NT2/D1 (cell line): Measurements from ENCODE around the gene PPM1H.
A peak's percentile ranks its signal among the peaks of the same experiment; 100 is the strongest.

ENCODE experiments used
- DNase-seq: peaks from one replicate; pipeline ENCODE4 v3.0.0-alpha.2; 2011; ENCODE audit warnings: low read depth, low spot score
- H3K27me3 ChIP-seq: 2 replicates; pipeline ENCODE4 v1.6.0; 2011; ENCODE audit warnings: mild to moderate bottlenecking; ENCODE audit not compliant: insufficient read length, insufficient read depth
- H3K36me3 ChIP-seq: 2 replicates; pipeline ENCODE4 v1.6.1; 2011; ENCODE audit warnings: mild to moderate bottlenecking, low read length, mixed read lengths; ENCODE audit not compliant: insufficient read depth, insufficient read length
- H3K4me1 ChIP-seq: 2 replicates; pipeline ENCODE4 v1.5.1; 2011; ENCODE audit not compliant: insufficient read depth, insufficient read length
- H3K4me3 ChIP-seq: 2 replicates; pipeline ENCODE4 v1.5.1; 2011; ENCODE audit warnings: low read depth; ENCODE audit not compliant: insufficient read length
- H3K9ac ChIP-seq: 2 replicates; pipeline ENCODE4 v1.6.0; 2011; ENCODE audit warnings: low read depth; ENCODE audit not compliant: insufficient read length
- H3K9me3 ChIP-seq: 2 replicates; pipeline ENCODE4 v1.5.1; 2011; ENCODE audit warnings: mild to moderate bottlenecking, low read length; ENCODE audit not compliant: insufficient read depth
- SUZ12 ChIP-seq: IDR thresholded peaks from 2 replicates; pipeline ENCODE4 v1.6.1; 2011; ENCODE audit not compliant: insufficient read length, insufficient read depth; ENCODE audit errors: extremely low read depth
- YY1 ChIP-seq: IDR thresholded peaks from 2 replicates; pipeline ENCODE4 v1.6.1; 2011; ENCODE audit not compliant: insufficient read length, insufficient read depth
- ZNF274 ChIP-seq: IDR thresholded peaks from 2 replicates; pipeline ENCODE4 v1.6.1; 2011; ENCODE audit warnings: mild to moderate bottlenecking, low read depth, low read length

Gene PPM1H

GRCh38 chr12:62744551-62744950, 190.4 kb downstream of the PPM1H start:
- H3K9ac ChIP-seq = peak overlapping the region; percentile 8
- DNase-seq = no peak
- TF ChIP-seq SUZ12 (no peak), ZNF274 (no peak), YY1 (no peak)
- H3K27me3 ChIP-seq = no peaks in the 10 kb centered on the region
- no peaks in the 10 kb centered on the region for H3K36me3 ChIP-seq
- no peaks in the 10 kb centered on the region for H3K4me1 ChIP-seq
- no peak overlapping the region for H3K4me3 ChIP-seq
- no peaks in the 10 kb centered on the region for H3K9me3 ChIP-seq

GRCh38 chr12:62739266-62740015, 195.5 kb downstream of the PPM1H start:
- no peaks in the 10 kb centered on the region for H3K27me3 ChIP-seq
- TF ChIP-seq YY1 (no peak), ZNF274 (no peak), SUZ12 (no peak)
- no peak overlapping the region for H3K4me3 ChIP-seq
- H3K36me3 ChIP-seq = peaks cover 4% of the 10 kb centered on the region
- no peaks in the 10 kb centered on the region for H3K9me3 ChIP-seq
- H3K9ac ChIP-seq = no peak overlapping the region
- H3K4me1 ChIP-seq = no peaks in the 10 kb centered on the region
- DNase-seq = no peak

- no peak for DNase-seq
- H3K9ac ChIP-seq = no peak overlapping the region
- H3K27me3 ChIP-seq = no peaks in the 10 kb centered on the region
- no peaks in the 10 kb centered on the region for H3K4me1 ChIP-seq
- peaks cover 4% of the 10 kb centered on the region for H3K36me3 ChIP-seq
- H3K9me3 ChIP-seq = no peaks in the 10 kb centered on the region
- TF ChIP-seq SUZ12 (no peak), ZNF274 (no peak), YY1 (no peak)
- H3K4me3 ChIP-seq = no peak overlapping the region
Measured at GRCh38 chr12:62738616-62739015, 196.3 kb downstream of the PPM1H start.

- TF ChIP-seq SUZ12 (no peak), ZNF274 (no peak), YY1 (no peak)
Measured at GRCh38 chr12:62738105-62738504, 196.8 kb downstream of the PPM1H start.

DNA sequence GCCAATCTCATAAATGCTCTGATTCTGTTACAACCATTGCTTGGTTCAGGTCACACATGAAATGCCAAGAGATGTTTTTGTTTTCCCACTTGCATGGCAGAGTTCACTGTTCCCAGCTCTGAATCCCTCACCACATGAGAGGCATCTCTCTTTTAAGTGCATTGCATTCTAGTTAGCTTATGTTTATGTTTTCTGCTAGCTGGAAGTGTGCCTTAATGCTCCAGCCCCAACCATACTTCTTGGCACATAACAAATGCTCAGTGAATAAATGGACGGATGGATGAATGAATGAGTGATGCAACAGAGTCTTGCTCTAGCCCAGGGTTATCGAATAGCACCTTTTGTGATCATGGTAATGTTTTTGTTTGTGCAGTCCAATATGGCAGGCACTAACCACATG, 197.3 kb downstream of the PPM1H start:
- H3K36me3 ChIP-seq = peaks cover 4% of the 10 kb centered on the region
- DNase-seq = no peak
- H3K4me3 ChIP-seq = no peak overlapping the region
- TF ChIP-seq ZNF274 = no peak
- TF ChIP-seq SUZ12 = no peak
- no peak for TF ChIP-seq YY1
- H3K9me3 ChIP-seq = no peaks in the 10 kb centered on the region
- H3K27me3 ChIP-seq = no peaks in the 10 kb centered on the region
- H3K9ac ChIP-seq = no peak overlapping the region
- no peaks in the 10 kb centered on the region for H3K4me1 ChIP-seq

More at GRCh38 chr12:62738105-62738504, 196.8 kb downstream of the PPM1H start:
- no peak overlapping the region for H3K9ac ChIP-seq
- H3K4me3 ChIP-seq = no peak overlapping the region
- no peaks in the 10 kb centered on the region for H3K27me3 ChIP-seq
- H3K36me3 ChIP-seq = peaks cover 4% of the 10 kb centered on the region
- no peaks in the 10 kb centered on the region for H3K4me1 ChIP-seq
- H3K9me3 ChIP-seq = no peaks in the 10 kb centered on the region
- no peak for DNase-seq

- no peaks in the 10 kb centered on the region for H3K9me3 ChIP-seq
- no peak for DNase-seq
- H3K36me3 ChIP-seq = peaks cover 4% of the 10 kb centered on the region
- TF ChIP-seq YY1 (no peak), SUZ12 (no peak), ZNF274 (no peak)
- H3K27me3 ChIP-seq = no peaks in the 10 kb centered on the region
- H3K4me3 ChIP-seq = no peak overlapping the region
- no peak overlapping the region for H3K9ac ChIP-seq
- no peaks in the 10 kb centered on the region for H3K4me1 ChIP-seq
Measured at GRCh38 chr12:62737188-62737587, 197.8 kb downstream of the PPM1H start.

DNA sequence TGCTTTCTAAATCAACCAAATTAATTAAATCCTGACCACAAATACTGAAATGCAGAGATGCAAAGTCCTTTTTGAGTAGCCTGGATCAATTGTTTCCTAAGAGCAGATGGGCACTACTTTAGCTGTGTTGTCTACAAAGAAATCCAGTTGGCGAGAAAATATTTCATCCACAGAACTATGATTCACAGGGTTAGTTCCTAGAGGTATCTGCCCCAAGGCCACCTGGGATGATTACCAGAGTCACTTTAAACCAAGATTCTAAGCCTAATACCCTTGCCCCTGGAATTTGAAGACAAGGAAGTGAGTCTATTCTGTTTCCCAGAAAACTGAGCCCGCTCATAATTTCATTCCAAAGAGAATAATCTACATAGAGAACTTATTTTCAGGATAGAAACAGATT, 198.4 kb downstream of the PPM1H start:
- H3K9me3 ChIP-seq = no peaks in the 10 kb centered on the region
- peaks cover 4% of the 10 kb centered on the region for H3K36me3 ChIP-seq
- no peaks in the 10 kb centered on the region for H3K4me1 ChIP-seq
- H3K27me3 ChIP-seq = no peaks in the 10 kb centered on the region
- DNase-seq = no peak
- H3K9ac ChIP-seq = no peak overlapping the region
- H3K4me3 ChIP-seq = no peak overlapping the region
- TF ChIP-seq ZNF274 = no peak
- no peak for TF ChIP-seq YY1
- TF ChIP-seq SUZ12 = no peak
